Measurements from ENCODE around the gene NOP53.
"Not testable (repeated sequence)": the region's sequence is repeated elsewhere in the genome, so short reads cannot be mapped to it uniquely, and the experiment has no call there.

NOP53 gene

GRCh38 chr19:47716270-47716937, 28.9 kb upstream of the NOP53 start:
- no peak for DNase-seq (ENCODE audit: insufficient read length, low spot score)
- FAIRE-seq: peak; percentile 4

GRCh38 chr19:47718415-47719046, 26.8 kb upstream of the NOP53 start:
- FAIRE-seq; DNase-seq (ENCODE audit: insufficient read length, low spot score): not testable (repeated sequence)

GRCh38 chr19:47719047-47719859, 26.1 kb upstream of the NOP53 start:
- peak; percentile 98 for FAIRE-seq
- DNase-seq (ENCODE audit: insufficient read length, low spot score): peak; percentile 86

GRCh38 chr19:47720669-47721422, 24.5 kb upstream of the NOP53 start:
- DNase-seq (ENCODE audit: insufficient read length, low spot score): no peak
- no peak for FAIRE-seq

GRCh38 chr19:47723581-47723940, 21.8 kb upstream of the NOP53 start:
- DNase-seq (ENCODE audit: insufficient read length, low spot score) (no peak), FAIRE-seq (no peak)

- DNase-seq (ENCODE audit: insufficient read length, low spot score) (no peak), FAIRE-seq (no peak)
Measured at GRCh38 chr19:47725759-47726401, 19.5 kb upstream of the NOP53 start.

- no peak for FAIRE-seq
- DNase-seq (ENCODE audit: insufficient read length, low spot score): no peak
Measured at GRCh38 chr19:47726467-47726866, 18.9 kb upstream of the NOP53 start.

- not testable (repeated sequence) for DNase-seq (ENCODE audit: insufficient read length, low spot score)
Measured at GRCh38 chr19:47728295-47728694, 17.1 kb upstream of the NOP53 start.

GRCh38 chr19:47729468-47729798, 15.9 kb upstream of the NOP53 start:
- DNase-seq (ENCODE audit: insufficient read length, low spot score) (peak; percentile 92), FAIRE-seq (peak; percentile 38)

More at GRCh38 chr19:47728295-47728694, 17.1 kb upstream of the NOP53 start:
- FAIRE-seq: not testable (repeated sequence)

GRCh38 chr19:47729799-47730520, 15.4 kb upstream of the NOP53 start:
- DNase-seq (ENCODE audit: insufficient read length, low spot score): no peak
- no peak for FAIRE-seq

- FAIRE-seq (no peak), DNase-seq (ENCODE audit: insufficient read length, low spot score) (no peak)
Measured at GRCh38 chr19:47730521-47730889, 14.8 kb upstream of the NOP53 start.

- FAIRE-seq: no peak
- no peak for DNase-seq (ENCODE audit: insufficient read length, low spot score)
Measured at GRCh38 chr19:47730910-47731309, 14.4 kb upstream of the NOP53 start.

- FAIRE-seq (no peak), DNase-seq (ENCODE audit: insufficient read length, low spot score) (no peak)
Measured at GRCh38 chr19:47735131-47735530, 10.2 kb upstream of the NOP53 start.

GRCh38 chr19:47740866-47741519, 4.4 kb upstream of the NOP53 start:
- FAIRE-seq (no peak), DNase-seq (ENCODE audit: insufficient read length, low spot score) (no peak)

GRCh38 chr19:47741544-47742140, 3.7 kb upstream of the NOP53 start:
- no peak for FAIRE-seq
- no peak for DNase-seq (ENCODE audit: insufficient read length, low spot score)

- FAIRE-seq: no peak
- DNase-seq (ENCODE audit: insufficient read length, low spot score): no peak
Measured at GRCh38 chr19:47742634-47743033, 2.7 kb upstream of the NOP53 start.

- not testable (repeated sequence) for FAIRE-seq; DNase-seq (ENCODE audit: insufficient read length, low spot score)
Measured at GRCh38 chr19:47746129-47746528, 783 bp downstream of the NOP53 start.

- FAIRE-seq (no peak), DNase-seq (ENCODE audit: insufficient read length, low spot score) (no peak)
Measured at GRCh38 chr19:47749326-47749725, 4.0 kb downstream of the NOP53 start.

GRCh38 chr19:47750752-47751151, 5.4 kb downstream of the NOP53 start:
- DNase-seq (ENCODE audit: insufficient read length, low spot score) (no peak), FAIRE-seq (no peak)
